Glomerular visceral epithelial cell (primary cell): ENCODE measurements around the gene SOX21.
A peak's percentile ranks its signal among the peaks of the same experiment; 100 is the strongest.
"Not testable (repeated sequence)": the region's sequence is repeated elsewhere in the genome, so short reads cannot be mapped to it uniquely, and the experiment has no call there.

Experiments
- DNase-seq: peaks from one replicate; pipeline ENCODE4 v3.0.0-alpha.2; 2016; ENCODE audit errors: extremely low spot score

SOX21 gene

DNA sequence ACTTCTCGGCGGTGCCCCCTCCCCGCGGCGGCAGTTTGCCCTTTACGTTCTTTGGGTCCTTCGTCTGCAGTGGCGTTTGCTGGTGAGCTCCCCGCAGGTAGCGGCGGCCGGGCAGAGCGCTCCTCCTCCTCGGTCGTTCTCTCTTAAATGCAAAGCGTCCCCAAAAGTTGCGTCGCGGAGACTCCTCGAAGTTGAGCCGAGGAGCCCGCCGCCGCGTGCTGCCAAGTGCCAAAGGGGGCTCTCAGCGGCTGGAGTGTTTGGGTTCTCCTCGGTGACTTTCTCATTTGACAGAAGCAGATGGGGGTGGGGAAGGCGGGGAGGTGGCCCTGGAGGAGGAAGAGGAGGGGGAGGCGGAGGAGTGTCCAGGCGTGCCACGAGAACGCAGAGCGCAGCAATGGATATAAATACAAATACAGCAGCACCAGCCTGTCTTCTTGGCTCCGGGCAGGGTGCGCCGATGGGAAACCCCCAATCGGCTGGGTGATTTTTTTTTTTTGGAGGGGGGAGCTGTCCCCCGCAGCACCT lies at the start of gene SOX21:
TSS of gene SOX21 (minus strand) at position 259 of the 525 bp plus-strand sequence. CDS start 496 bp downstream, outside the sequence.
- no peak for DNase-seq

DNA sequence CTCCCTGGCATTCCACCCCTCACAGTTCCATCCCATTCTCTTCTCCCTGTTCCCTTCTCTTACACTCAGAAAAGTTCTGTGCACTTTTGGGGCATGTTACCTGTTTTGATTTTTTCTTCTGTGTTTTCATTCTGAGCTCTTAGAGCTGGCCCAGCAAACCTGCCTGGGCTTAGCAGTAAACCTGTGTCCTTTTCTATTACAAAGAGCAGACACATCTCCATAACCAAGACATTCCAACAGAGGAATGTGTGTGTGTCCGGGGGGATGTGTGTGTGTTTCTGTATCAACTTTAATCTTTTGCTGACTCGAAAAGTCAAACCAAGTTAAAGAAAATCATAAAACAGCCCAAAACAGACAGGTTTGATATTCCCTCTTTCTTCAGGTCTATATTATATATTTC lies 49.1 kb upstream of the SOX21 start:
- DNase-seq, result no peak

DNA sequence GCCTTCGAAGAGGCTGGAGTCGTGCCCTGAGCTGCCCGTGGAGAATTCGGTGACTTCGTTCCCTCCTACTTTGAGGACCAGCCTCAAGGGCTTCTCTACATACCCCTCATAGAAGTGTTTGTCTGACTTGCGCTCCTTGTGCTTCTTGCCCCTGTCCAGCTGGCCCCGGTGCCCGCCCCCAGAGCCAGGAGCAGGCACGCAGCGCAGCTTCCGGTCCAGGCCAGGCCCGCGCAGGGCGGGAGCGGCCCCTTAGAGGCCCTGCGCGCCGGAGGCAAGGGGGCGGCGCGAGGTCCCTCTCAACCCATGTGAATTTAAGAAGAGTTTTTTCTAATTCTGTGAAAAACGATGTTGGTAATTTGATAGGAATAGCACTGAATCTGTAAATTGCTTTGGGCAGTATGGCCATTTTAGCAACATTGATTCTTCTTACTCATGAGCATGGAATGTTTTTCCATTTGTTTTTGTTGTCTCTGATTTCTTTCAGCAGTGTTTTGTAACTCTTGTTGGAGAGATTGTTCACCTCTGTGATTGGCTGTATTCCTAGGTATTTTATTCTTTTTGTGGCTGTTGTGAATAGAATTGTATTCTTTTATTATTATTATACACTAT lies 46.9 kb upstream of the SOX21 start:
- no peak for DNase-seq

- no peak for DNase-seq
Measured at GRCh38 chr13:94758436-94758960, 46.2 kb upstream of the SOX21 start.

GRCh38 chr13:94753327-94753726 lies 41.0 kb upstream of the SOX21 start:
- no peak for DNase-seq

- DNase-seq, result no peak
Measured at GRCh38 chr13:94749162-94749561, 36.8 kb upstream of the SOX21 start.

DNA sequence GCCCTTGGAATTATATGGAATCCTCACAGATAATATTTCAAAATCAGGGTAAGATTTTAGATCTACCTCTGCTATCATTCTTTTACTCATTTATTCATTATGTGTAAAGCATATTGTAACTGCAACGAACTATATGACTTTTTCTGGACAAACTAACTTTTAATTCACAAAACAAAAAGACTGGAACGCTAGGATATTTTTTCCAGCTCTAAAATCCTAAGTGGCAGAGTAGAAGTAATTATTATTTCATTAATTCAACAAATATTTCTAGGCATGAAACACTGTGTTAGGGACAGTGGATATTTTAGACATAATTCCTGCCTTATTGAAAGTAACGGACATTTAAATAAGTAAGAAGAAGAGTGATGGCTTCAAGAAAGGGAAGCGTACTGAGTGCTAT lies 26.9 kb upstream of the SOX21 start:
- DNase-seq, result no peak

DNA sequence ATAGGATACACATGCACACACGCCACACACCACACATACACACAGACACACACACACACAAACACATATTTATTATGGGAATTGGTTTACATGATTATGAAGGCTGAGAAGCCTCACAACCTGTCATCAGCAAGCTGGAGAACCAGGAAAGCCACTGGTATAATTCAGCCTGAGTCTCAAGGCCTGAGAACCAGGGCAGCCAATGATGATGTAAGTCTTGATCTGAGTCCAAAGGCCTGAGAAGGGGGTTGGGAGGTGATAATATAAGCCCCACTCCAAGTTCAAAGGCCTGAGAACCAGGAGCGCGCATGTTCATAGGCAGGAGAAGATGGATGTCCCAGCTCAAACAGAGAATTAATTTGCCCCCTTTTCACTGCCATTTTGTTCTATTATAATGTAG lies 18.7 kb upstream of the SOX21 start:
- DNase-seq, result no peak

DNA sequence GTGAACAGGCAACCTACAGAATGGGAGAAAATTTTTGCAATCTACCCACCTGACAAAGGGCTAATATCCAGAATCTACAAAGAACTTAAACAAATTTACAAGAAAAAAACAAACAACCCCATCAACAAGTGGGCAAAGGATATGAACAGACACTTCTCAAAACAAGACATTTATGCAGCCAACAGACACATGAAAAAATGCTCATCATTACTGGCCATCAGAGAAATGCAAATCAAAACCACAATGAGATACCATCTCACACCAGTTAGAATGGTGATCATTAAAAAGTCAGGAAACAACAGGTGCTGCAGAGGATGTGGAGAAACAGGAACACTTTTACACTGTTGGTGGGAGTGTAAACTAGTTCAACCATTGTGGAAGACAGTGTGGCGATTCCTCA lies 17.6 kb upstream of the SOX21 start:
- not testable (repeated sequence) for DNase-seq

DNA sequence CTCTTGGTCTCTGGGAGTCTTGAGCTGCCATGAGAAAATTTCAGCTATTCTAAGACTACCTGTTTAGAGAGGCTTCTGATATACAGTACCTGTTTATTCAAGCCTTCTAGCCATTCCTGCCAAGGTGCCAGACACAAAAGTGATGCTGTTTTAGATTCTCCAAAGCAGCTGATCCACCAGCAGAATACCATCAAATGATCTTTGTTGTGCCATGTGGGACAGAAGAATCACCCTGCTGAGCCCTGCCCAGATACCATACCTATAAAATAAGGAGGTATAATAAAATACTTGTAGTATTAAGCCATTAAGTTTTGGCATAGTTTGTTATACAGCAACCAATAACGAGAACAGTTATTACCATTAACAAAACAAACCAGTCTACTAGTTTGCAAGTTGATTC lies 14.1 kb upstream of the SOX21 start:
- no peak for DNase-seq

DNA sequence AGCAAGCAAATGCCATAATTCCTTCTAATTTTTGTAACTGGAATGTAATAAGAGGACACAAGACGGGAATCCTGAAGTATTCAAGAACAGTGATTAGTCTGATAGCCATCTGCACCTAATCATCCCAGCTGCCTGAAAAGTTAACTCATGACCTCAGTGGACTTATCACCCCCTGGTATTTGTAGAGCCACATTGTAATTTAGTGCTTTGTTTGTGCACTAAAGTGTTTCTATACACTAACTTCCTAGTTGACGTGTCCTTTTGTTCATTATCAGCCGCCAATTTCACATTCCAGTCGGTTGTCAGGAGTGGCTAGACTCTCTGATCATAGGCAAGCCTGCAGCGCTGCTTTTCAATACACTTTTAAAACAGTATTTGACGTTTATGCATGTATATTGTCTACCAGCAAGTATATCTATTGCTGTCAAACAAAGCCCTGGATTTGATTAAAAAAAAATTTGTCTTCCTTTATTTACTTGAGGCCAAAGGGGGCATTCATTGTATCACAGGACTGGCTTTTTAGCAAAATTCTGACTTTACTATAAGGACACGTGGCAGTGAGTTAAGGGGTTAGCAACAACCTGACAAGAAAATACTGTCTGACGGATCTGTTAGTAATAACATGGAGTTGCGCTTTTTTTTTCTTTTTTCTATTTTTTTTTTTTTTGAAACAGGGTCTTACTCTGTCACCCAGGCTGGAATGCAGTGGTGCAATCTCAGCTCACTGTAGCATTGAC lies 10.4 kb upstream of the SOX21 start:
- no peak for DNase-seq

DNA sequence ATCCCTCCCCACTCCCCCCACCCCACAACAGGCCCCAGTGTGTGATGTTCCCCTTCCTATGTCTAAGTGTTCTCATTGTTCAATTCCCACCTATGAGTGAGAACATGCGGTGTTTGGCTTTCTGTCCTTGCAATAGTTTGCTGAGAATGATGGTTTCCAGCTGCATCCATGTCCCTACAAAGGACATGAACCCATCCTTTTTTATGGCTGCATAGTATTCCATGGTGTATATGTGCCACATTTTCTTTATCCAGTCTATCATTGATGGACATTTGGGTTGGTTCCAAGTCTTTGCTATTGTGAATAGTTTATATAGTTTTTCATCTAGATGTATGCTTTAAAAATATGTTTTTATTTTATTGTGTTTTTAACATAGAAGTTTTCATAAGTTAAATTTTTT lies 6.4 kb upstream of the SOX21 start:
- DNase-seq, result not testable (repeated sequence)

DNA sequence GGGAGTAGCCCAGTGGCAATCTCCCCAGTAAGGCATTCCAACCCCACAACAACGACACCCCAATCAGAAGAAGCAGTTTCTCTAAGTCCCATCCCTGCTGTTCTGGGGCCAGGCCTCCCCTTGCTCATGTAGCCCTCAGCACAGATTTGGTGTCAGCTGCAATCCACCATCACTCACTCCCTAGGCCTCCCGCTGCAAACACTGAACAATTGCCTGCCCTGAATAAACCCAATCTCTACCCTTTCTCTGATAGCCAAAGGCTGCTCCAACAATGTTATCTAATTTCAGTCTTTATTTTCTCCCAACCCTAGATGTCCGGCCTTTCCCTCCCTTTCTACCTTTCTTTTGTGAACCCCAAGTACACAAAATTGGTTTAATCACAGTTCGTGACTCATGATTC lies 5.6 kb upstream of the SOX21 start:
- no peak for DNase-seq

DNA sequence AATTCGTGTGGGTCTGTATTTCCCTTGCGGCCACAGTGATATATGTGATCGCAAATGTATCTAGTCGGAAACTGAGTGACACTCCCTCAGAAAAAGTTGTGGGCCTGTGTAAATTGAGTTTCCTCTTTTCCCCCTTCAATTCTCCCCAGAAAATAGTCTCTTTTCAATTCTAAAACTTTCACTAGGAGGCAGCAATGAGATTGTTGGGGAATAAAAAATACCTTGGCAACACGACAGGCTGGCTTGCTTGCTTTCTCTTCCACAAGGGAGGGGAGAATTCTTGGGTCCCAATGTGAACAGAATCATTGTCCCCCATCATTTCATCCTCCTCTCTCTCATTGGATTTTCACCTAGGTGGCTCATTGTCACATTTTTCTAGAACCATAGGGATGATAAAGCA lies 3.7 kb upstream of the SOX21 start:
- no peak for DNase-seq

GRCh38 chr13:94713561-94714182 lies 1.3 kb upstream of the SOX21 start:
- no peak for DNase-seq

DNA sequence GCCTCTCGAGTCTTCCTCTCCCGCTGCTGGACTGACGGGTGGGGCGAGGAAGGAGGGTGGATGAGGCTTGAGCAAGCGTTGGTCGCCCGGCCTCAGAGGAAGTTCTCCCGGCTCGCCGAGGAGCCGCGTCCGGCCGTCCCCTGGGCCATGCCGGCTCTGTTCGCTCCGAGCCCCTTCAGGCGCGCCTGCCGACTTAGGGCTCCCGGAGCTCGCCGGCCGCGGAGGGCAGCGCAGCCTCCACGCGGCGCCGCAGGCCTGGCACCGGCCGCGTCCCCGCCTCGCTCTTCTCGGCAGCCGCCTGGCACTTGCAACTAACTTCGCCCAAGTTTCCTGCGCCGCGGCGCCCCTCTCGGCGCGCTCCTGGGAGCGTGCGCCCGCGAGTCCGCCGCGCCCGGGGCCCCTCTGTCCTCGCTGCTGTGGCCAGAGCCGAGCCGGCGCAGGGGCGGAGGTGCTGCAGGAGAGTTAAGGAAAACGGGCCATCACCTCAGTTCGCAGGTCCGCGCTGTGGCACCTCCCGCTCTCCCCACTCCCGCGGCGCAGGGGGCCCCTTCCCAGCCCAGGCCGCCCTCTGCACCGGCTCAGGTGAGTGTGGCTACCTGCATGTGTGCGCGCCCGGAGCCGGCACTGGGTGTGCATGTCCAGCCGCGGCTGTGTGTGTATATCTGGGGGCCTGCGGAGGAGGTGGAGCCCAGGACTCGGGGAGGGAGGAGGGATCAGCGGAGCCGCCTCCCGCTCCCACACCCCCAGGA lies 641 bp upstream of the SOX21 start:
- peak; percentile 47 for DNase-seq

DNA sequence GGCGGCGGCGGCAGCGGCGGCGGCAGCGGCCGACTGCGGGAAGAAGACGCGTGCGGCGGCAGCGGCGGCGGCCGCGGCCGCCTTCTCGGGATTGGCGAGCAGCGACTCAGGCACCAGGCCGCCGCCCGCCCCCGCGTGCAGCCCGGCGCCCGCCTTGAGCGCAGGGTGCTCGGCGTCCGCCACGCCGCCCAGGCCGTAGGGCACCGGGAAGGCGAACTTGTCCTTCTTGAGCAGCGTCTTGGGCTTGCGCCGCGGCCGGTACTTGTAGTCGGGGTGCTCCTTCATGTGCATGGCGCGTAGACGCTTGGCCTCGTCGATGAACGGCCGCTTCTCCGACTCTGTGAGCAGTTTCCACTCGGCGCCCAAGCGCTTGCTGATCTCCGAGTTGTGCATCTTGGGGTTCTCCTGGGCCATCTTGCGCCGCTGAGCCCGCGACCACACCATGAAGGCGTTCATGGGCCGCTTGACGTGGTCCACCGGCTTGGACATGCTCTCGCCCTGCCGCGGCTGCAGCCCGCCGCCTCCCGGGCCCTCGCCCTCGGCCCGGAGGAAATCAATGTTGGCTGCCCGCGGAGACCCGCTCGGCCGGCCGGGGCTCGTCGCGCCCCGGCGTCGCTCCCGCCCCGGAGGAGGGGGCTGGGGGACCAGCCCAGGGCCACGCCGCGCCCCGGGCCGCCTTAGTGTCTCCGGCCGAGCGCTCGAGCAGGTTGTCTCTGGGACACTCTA lies 621 bp downstream of the SOX21 start:
- peak; percentile 22 for DNase-seq

- DNase-seq, result no peak
Measured at GRCh38 chr13:94710881-94711560, 1.3 kb downstream of the SOX21 start.

GRCh38 chr13:94710065-94710781 lies 2.1 kb downstream of the SOX21 start:
- DNase-seq, result no peak
